GM12891 (cell line): ENCODE data around the gene MRTO4.
"Not testable (repeated sequence)": the region's sequence is repeated elsewhere in the genome, so short reads cannot be mapped to it uniquely, and the experiment has no call there.

Experiments used
- DNase-seq: peaks from one replicate; pipeline ENCODE4 v3.0.0; 2011; ENCODE audit warnings: low spot score; ENCODE audit not compliant: insufficient read length
- FAIRE-seq: peaks from 2 replicates; lab custom pipeline; 2011; peaks lifted over from hg19 to GRCh38; lab: Jason Lieb, UNC
- PAX5 ChIP-seq: IDR thresholded peaks from 2 replicates; pipeline ENCODE4 v1.6.1; 2011; ENCODE audit warnings: low read length, moderate library complexity, mild to moderate bottlenecking; ENCODE audit not compliant: insufficient read depth, severe bottlenecking
- POLR2A ChIP-seq: IDR thresholded peaks from 2 replicates; pipeline ENCODE4 v1.6.1; 2011; ENCODE audit warnings: low read depth, low read length, control low read depth
- POLR2AphosphoS5 ChIP-seq: IDR thresholded peaks from 2 replicates; pipeline ENCODE4 v1.6.1; 2011; ENCODE audit warnings: low read depth, low read length, control low read depth
- POU2F2 ChIP-seq: IDR thresholded peaks from 2 replicates; pipeline ENCODE4 v1.6.1; 2011; ENCODE audit warnings: low read depth, mild to moderate bottlenecking, control low read depth, low read length, moderate library complexity
- SPI1 ChIP-seq: IDR thresholded peaks from 2 replicates; pipeline ENCODE4 v1.6.1; 2011; ENCODE audit warnings: low read depth, low read length, control low read depth
- TAF1 ChIP-seq: IDR thresholded peaks from 2 replicates; pipeline ENCODE4 v1.6.1; 2011; ENCODE audit warnings: low read depth, low read length, control low read depth

Gene MRTO4

DNA sequence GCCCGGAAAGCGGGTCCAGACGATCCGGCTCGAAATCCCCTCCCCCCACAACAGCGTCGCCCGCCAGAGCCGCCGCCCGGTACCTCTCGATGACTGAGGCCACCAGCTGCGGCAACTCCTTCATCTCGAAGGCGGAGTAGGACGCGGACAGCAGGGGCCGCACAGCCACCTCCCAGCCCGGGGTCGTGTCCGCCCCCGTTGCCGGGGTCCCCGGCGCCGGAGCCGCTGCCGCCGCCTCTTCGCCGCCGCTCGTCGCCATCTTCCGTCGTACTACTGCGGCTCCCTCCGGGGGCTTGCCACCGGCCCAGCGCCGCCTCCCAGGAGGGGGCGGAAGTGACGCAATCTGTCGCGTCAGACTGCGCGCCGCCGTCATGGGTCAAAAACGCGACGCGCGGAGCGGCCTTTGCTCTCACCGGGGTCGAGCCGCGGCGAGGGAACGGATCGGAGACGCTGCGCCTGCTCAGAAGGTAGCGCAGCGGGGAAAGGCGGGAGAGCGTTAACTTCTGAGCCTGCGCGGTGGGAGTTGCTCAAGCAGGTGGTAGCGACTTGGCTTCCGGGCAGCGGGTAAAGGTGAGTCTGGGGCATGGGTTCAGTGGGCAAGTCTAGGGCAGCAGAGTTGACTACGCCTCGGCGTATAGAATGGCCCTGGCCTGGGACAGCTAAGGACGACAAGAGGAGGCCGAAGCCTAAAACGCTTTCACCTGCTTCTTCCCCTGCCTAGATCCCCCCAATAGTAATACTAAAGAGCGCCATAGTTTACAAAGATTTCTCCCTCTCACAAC lies 41.4 kb upstream of the MRTO4 start, which contains the start of gene UBR4:
Gene UBR4 (minus strand): TSS at position 277 of the 782 bp plus-strand sequence. CDS start 18 bp downstream, at position 259.
- DNase-seq = peak; percentile 81
- peak; percentile 99 for FAIRE-seq
- TF ChIP-seq PAX5 (peak; percentile 92), TAF1 (no peak; the same call in 1 of the 2 replicates), POLR2AphosphoS5 (peak; percentile 81; the same call in 1 of the 2 replicates), POLR2A (peak; percentile 87; the same call in 1 of the 2 replicates), SPI1 (0 out of 2 replicates have a peak, but pooled peaks have one; percentile 12), POU2F2 (peak; percentile 58)

DNA sequence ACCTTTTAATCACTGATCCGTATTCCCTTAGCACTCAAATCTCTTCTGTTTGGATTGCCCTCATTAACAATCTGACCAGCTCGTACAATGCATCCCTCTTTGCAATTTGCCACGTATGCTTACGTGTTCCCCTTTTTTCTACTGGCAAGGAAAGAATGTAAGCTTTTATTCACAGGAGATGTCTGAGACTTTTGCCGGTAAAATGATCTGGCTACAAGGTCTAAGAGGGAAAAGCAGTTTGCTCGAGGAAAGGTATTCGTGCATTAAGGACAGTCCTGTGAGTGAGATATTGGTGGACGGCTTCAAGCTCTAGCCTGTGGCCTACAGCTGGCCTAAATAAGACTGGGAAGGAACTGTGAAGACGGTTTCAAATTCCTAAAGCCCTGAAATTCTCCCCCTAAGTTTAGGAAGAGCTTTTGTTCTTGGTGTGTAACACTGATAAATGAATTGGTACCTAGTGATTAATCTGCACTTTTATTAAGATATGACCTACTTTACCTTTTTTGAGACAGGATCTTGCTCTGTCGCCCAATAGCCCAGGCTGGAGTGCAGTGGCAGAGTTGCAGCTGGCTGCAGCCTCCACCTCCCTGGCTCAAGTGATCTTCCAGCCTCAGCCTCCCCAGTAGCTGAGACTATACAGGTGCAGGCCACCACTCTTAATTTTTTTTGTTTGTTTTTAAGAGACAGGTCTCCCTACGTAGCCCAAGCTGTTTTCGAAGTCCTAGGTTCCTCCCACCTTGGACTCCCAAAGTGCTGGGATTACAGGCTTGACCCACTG lies 40.6 kb upstream of the MRTO4 start:
- DNase-seq (no peak), FAIRE-seq (peak; percentile 40)
- TF ChIP-seq SPI1 = no peak; the same call in 1 of the 2 replicates
- no peak for TF ChIP-seq POLR2A
- TF ChIP-seq POLR2AphosphoS5 = no peak
- TF ChIP-seq POU2F2 = no peak
- TF ChIP-seq PAX5 = no peak
- no peak for TF ChIP-seq TAF1

DNA sequence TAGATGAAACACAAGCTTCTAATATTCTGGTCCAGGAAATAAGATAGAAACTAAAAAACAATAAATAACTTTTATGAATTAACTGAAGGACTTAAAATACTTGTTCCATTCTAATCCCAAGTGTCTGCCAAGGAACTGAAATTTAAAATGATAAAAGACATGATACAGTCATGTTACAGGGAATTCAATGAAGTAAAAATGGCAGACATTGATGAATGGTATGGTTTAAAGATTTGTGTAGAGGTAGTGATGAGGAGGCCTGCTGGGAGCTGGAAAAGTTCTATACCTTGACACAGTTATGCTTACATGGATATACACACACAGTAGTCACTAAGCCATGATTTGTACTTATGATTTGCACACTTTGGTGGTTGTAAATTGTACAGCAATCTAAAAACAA lies 39.4 kb upstream of the MRTO4 start:
- no peak for FAIRE-seq

DNA sequence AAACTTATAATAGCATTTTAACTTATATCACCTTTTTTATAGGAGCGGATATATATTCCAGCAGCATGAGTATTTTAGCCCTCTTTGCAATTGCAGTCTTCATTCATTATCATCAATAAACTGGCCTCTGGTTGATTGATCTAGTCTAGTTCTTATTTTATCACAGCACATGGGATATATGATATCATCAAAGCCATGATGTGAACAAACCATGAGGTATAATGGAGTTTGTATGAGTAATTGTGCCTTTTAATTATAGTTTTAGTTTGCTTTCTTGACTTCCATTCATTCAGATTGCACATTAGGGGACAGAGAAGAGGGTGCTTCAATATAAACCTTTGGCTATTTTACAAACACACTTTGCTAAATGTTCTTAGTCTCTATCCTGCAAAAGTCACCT lies 38.0 kb upstream of the MRTO4 start:
- TF ChIP-seq TAF1 (no peak), POLR2AphosphoS5 (no peak)
- FAIRE-seq (no peak), DNase-seq (no peak)

More for the DNA sequence above, 39.4 kb upstream of the MRTO4 start:
- TF ChIP-seq POLR2AphosphoS5 = no peak
- TF ChIP-seq PAX5 = no peak
- TF ChIP-seq POLR2A = no peak
- TF ChIP-seq SPI1 = no peak
- TF ChIP-seq TAF1 = no peak
- TF ChIP-seq POU2F2 = no peak
- DNase-seq = no peak

DNA sequence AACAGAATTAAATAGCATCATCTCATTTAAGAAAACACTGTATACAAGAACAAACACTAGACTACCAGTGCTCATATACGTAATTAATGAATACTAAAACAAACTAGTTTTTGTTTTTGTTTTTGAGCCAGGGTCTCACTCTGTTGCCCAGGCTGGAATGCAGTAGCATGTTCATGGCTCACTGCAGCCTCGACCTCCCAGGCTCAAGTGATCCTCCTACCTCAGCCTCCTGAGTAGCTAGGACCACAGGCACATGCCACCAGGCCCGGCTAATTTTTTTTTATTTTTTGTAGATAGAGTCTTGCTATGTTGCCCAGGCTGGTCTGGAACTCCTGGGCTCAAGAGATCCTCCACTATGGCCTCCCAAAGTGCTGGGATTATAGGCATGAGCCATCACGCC lies 35.0 kb upstream of the MRTO4 start:
- not testable (repeated sequence) for FAIRE-seq, DNase-seq

DNA sequence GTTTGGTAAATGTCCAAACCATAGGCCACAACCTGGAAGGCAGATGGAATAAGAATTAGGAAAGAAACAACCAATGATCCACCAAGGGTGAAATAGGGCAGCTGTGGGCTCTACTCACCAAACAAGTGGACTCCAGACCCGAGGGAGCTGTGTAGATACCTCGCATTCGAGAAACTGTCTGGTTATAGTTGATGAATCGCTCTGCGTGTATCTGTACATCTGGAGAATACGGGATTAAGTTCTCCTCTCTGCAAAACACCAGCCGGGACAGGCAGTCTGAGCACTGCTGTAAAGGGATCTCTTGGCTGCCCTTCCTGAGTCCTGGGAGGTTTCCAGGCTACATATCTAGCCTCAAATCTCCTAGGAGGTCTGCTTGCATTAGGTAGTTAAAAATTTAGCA lies 32.2 kb upstream of the MRTO4 start:
- no peak for FAIRE-seq
- TF ChIP-seq POLR2AphosphoS5 (no peak), SPI1 (no peak), POLR2A (no peak)
- DNase-seq = no peak

DNA sequence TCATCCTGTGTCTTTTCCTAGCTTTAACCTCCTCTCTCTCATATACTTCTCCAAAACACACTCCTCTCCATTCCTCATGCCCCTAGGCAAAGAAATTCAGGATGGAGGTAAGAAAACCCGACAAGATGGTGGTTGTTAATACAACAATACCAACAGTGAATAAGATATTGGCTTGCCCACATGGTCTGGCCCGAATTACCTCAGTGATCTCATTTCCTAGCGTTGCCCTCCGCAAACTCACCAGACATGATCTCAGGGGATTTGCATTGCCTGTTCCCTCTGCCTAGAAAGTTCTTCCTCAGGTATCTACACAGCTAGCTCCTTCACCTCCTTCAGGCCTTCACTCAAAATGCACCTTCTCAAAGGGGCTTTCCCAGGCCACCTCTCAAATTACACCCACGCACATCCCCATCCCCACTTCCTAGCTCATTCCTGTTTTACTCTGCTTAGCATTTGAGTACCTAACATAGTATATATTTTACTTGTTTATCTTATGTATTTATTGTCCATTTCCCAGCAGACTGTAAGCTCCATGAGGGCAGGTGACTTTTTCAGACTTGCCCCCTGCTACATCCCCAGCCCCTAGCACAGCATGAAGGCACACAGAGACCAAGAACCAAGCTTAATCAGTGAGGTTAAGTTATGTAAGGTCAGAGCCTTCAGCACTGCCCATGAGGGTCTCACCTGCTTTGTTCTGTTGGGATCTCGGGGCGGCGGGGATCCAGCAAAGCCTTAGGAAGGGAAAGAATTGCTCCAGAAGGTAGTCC lies 31.3 kb upstream of the MRTO4 start:
- FAIRE-seq = peak; percentile 28
- DNase-seq = no peak
- TF ChIP-seq TAF1 = no peak
- no peak for TF ChIP-seq POLR2A
- TF ChIP-seq PAX5 = no peak
- TF ChIP-seq SPI1 = no peak
- no peak for TF ChIP-seq POLR2AphosphoS5
- TF ChIP-seq POU2F2 = no peak

DNA sequence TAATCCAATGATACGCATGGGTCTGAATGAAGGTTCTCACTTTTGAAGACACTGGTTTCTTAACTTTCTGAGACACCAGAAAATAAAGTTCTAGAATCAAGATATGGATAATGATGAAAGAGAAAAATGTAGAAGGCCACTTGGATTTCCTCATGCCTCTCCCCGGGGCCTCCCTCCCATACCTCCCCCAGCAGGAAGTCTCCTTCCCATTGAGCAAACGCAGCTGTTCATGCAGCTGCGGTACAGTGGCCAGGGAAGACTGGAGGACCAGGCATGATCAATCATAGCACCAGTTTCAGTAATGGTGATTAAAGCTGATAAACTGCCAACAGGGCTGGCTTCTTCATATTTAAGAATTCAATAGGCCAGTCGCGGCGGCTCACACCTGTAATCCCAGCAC lies 30.6 kb upstream of the MRTO4 start:
- DNase-seq = no peak

DNA sequence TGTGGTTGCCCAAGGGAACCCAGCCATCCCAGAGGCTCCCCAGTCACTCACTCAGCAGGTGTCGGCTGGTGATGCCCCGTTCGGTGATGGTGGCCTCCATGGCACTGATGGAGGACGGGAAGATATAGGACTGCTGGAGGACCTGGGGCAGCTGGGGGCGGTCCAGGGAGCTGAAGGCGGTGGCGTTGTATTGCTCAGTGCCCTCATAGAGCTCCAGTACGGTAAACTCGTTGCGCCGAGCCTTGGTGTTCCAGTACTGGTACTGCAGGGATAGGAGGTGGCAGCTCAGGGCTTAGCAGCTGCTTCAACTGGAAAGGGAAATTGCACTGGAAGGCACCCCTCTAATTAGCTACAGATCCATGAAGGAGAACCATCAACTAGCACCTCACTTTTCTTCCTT lies 29.0 kb upstream of the MRTO4 start:
- no peak for DNase-seq
- FAIRE-seq = no peak
- TF ChIP-seq SPI1 = no peak

More for the DNA sequence above, 30.6 kb upstream of the MRTO4 start:
- no peak for FAIRE-seq
- TF ChIP-seq POLR2A = no peak
- TF ChIP-seq PAX5 = no peak
- no peak for TF ChIP-seq SPI1
- TF ChIP-seq POLR2AphosphoS5 = no peak
- no peak for TF ChIP-seq TAF1
- no peak for TF ChIP-seq POU2F2
